Cardiac fibroblast (primary cell): Measurements from ENCODE around the gene SAPCD2.
"Not testable (repeated sequence)": the region's sequence is repeated elsewhere in the genome, so short reads cannot be mapped to it uniquely, and the experiment has no call there.

ENCODE experiments used
- DNase-seq, 2 donors: peaks; one replicate each; pipeline versions ENCODE4 v3.0.0 to v3.0.0-alpha.2; 2010; ENCODE audit warnings: low read depth in 2 of 2
- H3K4me3 ChIP-seq, 2 donors: replicated peaks in 1 of 2; 1 replicate in 1 of 2; 2 replicates in 1 of 2; pipeline ENCODE4 v1.5.1; 2011; ENCODE audit warnings: low read depth in 2 of 2, low read length in 2 of 2, mild to moderate bottlenecking in 2 of 2, moderate library complexity in 1 of 2
- CTCF ChIP-seq: IDR thresholded peaks from one replicate; pipeline ENCODE4 v1.5.1; 2011; ENCODE audit warnings: low read depth, mild to moderate bottlenecking, low read length, inconsistent platforms

The SAPCD2 gene, protein sequence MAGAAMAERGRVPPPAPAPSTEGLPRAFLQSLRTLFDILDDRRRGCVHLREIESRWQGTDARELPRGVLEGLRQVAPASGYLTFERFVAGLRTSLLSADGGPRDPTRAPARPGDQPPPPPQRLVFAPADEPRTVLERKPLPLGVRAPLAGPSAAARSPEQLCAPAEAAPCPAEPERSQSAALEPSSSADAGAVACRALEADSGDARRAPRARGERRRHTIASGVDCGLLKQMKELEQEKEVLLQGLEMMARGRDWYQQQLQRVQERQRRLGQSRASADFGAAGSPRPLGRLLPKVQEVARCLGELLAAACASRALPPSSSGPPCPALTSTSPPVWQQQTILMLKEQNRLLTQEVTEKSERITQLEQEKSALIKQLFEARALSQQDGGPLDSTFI

DNA sequence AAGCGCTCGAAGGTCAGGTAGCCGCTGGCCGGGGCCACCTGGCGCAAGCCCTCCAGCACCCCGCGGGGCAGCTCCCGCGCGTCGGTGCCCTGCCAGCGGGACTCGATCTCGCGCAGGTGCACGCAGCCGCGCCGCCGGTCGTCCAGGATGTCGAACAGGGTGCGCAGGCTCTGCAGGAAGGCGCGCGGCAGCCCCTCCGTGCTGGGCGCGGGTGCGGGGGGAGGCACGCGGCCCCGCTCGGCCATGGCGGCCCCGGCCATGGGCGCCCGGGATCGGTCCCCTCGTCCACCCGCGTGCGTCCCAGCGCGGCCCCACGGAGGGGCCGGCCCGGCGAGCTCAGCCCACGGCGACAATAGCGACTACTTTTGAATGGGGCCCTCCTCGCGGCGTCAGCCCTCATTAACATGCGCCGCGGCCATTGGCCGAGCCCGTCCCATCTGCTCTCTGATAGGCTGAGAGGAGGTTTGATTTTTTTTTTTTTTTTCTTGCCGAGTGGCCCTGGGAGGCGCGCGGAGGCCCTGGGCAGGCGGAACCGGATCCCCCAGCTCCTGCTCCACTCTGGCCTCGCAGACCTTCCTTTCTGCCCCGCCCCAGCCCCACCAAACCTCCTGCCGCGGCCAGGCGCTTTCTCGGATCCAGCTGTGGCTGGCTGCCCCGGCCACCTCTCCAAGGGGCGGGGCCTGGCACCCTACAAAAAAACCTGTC is at the start of gene SAPCD2:
Gene SAPCD2 (minus strand): TSS at position 357 of the 705 bp plus-strand sequence. CDS start 97 bp downstream, at position 260.
- H3K4me3 ChIP-seq, result peak within 1 kb of the TSS; percentile 15 to 41
- DNase-seq, result peak; percentile 82 to 85
- TF ChIP-seq CTCF, result no peak

DNA sequence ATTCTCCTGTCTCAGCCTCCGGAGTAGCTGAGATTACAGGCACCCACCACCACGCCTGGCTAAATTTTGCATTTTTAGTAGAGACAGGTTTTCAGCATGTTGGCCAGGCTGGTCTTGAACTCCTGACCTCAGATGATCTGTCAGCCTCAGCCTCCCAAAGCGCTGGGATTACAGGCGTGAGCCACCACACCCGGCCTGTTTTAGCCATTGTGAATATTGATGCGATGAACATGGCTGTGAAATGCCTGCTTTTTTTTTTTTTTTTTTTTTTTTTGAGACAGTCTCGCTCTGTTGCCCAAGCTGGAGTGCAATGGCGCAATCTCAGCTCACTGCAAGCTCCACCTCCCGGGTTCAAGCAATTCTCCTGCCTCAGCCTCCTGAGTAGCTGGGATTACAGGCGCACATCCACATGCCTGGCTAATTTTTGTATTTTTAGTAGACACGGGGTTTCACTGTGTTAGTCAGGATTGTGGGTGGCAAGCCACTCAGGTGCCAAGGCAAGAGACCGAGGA is 47.8 kb upstream of the SAPCD2 start:
- not testable (repeated sequence) for H3K4me3 ChIP-seq, DNase-seq

DNA sequence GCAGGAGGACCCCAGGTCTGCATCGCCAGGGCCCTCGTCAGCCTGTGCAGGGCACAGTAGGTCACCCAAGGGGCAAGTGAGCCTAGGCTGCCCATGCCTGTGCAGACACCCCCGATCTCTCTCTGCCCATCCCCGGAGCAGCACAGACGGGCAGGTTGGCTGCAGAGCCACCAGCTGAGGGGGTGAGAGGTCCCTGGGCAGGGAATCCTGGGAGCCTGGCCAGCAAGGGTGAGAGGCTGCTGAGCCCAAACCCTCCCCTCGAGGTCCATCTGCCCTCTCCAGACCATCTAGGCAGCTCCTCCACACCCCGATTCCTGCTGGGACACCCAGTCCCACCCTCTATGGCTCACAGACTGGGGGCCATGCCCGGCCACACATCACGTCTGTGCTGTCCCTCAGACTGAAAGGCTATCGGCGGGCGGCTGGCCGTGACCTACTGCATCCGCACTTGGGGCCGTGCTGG is 46.9 kb upstream of the SAPCD2 start:
- no peak for DNase-seq
- TF ChIP-seq CTCF, result no peak
- H3K4me3 ChIP-seq, result no peak overlapping the region

DNA sequence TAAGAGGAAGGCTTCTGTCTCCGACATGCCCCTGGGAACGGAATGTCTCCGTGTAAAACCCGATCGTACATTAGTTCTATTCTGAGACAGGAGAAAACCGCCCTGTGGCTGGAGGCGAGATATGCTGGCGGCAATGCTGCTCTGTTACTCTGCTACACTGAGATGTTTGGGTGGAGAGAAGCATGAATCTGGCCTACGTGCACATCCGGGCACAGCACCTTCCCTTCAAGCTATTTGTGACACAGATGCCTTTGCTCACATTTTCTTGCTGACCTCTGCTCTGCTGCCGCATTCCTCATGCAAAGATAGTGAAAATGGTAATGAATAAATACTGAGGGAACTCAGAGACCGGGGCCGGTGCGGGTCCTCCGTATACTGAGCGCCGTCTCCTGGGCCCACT is 46.4 kb upstream of the SAPCD2 start:
- H3K4me3 ChIP-seq, result no peak overlapping the region
- no peak for TF ChIP-seq CTCF
- DNase-seq, result peak in 1 of 2 donors; percentile 35

DNA sequence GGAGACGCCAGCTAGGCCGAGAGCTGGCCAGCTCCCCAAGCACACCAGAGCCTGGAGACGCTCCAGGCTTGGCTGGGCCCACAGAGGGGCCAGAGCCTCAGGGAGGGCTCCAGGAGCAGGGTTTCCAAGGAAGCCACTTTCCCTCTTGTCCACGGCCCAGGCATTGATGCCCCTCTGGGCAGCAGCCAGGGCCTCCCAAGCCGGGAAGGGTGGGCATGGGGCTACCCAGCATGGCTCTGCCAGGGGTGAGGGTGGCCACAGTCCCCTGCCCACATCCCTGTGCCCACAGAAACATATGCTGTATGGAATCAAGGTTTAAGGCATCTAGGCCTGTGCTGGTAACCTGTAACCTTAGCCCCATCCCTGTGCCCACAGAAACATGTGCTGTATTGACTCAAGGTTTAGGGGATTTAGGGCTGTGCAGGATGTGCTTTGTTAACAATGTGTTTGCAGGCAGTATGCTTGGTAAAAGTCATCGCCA is 45.7 kb upstream of the SAPCD2 start:
- no peak for TF ChIP-seq CTCF
- no peak overlapping the region for H3K4me3 ChIP-seq
- DNase-seq, result no peak

DNA sequence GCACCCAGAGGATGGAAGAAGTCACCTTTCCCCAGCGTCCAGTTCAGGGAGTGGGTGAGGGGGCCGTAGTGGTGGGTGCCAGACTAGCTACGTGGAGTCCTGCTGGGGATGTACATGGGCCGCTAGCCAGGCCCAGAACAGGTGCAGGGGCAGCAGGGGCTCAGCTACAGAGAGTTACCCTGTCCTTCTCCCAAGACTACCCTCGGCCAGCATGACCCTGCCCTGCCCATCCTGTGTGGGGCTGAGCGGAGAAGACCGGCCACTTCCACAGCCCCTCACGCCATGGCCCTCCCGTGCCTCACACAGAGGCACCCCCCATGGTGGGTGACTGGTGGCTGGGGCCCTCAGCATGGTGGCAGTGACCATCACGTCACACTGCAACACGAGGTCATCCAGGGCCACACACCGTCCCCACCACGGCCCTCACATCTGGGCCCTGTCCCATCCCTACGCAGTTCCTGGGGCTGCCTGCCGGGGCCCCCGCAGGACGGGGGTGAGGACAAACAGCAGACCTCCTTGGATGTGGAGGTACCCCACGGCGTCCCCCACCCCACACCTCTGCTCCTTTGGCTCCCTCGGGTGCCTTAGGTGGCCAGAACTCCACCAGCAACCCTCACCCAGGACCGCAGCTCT is 45.2 kb upstream of the SAPCD2 start:
- H3K4me3 ChIP-seq, result no peak overlapping the region
- no peak for TF ChIP-seq CTCF
- DNase-seq, result no peak
